IMR-90 (cell line): ENCODE results near the gene NTRK2. TPM values are rescaled to one million over a fixed set of nuclear protein-coding genes. Genes with fewer than 3 reads are reported as not detected.

Experiments
- ATAC-seq: fragments of 200-7000 bp; cut with Tn5 transposase; 2 replicates; pipeline ENCODE4 v1.9.1; 2020; ENCODE audit warnings: low read depth, mild to moderate bottlenecking, moderate library complexity
- BruUV-seq: library from RNA; stranded (reverse); fragments of 400-500 nt; replicated peaks from 2 replicates; lab custom pipeline; 2021; lab: Mats Ljungman, UMichigan
- CTCF ChIA-PET: fragments of 300-600 bp; formaldehyde crosslinking; extraction: SDS; loops from one replicate; lab custom pipeline; 2021; ENCODE audit warnings: antibody characterized with exemption; lab: Yijun Ruan, JAX
- POLR2A ChIA-PET: fragments of 300-600 bp; sonication (Branson Sonifier 250); formaldehyde crosslinking; loops from one replicate; lab custom pipeline; 2022; ENCODE audit warnings: antibody characterized with exemption; ENCODE audit not compliant: unreplicated experiment; lab: Charles Lee
- DNase-seq: peaks from one replicate; pipeline ENCODE4 v3.0.0; 2013
- H2AFZ ChIP-seq: replicated peaks from 2 replicates; pipeline ENCODE3; 2013; ENCODE audit warnings: low read length, mild to moderate bottlenecking; ENCODE audit not compliant: poor library complexity
- H2AK5ac ChIP-seq: 2 replicates; pipeline ENCODE4 v1.6.1; 2013; ENCODE audit warnings: low read depth, low read length, inconsistent platforms
- H2AK9ac ChIP-seq: replicated peaks from 2 replicates; pipeline ENCODE3; 2013; ENCODE audit warnings: mild to moderate bottlenecking, low read depth, low read length, moderate library complexity; ENCODE audit not compliant: poor library complexity
- H2BK120ac ChIP-seq: 2 replicates; pipeline ENCODE4 v1.6.1; 2013; ENCODE audit warnings: low read depth, low read length, inconsistent platforms
- H2BK15ac ChIP-seq: 3 replicates; pipeline ENCODE4 v1.6.1; 2013; ENCODE audit warnings: low read depth, low read length, inconsistent platforms
- H2BK20ac ChIP-seq: 2 replicates; pipeline ENCODE4 v1.6.1; 2013; ENCODE audit warnings: low read depth, mild to moderate bottlenecking, inconsistent platforms, low read length, moderate library complexity
- H2BK5ac ChIP-seq: 2 replicates; pipeline ENCODE4 v1.6.1; 2013; ENCODE audit warnings: mild to moderate bottlenecking, low read depth, low read length, inconsistent platforms; ENCODE audit not compliant: poor library complexity, severe bottlenecking
- H3K14ac ChIP-seq: replicated peaks from 2 replicates; pipeline ENCODE4 v1.6.1; 2013; ENCODE audit warnings: low read depth, low read length, inconsistent platforms
- H3K18ac ChIP-seq: 2 replicates; pipeline ENCODE4 v1.6.1; 2013; ENCODE audit warnings: low read depth, low read length, control low read depth
- H3K23ac ChIP-seq: 2 replicates; pipeline ENCODE4 v1.6.1; 2013; ENCODE audit warnings: low read depth, low read length, inconsistent platforms
- H3K27ac ChIP-seq: 2 replicates; pipeline ENCODE4 v1.5.1; 2013; ENCODE audit warnings: mild to moderate bottlenecking, control low read depth, low read length; ENCODE audit not compliant: insufficient read depth
- H3K27me3 ChIP-seq: 2 replicates; pipeline ENCODE4 v1.6.1; 2013; ENCODE audit warnings: low read length; ENCODE audit not compliant: control insufficient read depth, insufficient read depth
- H3K36me3 ChIP-seq: 2 replicates; pipeline ENCODE4 v1.6.1; 2013; ENCODE audit warnings: low read length, mixed read lengths; ENCODE audit not compliant: control insufficient read depth, insufficient read depth
- H3K4ac ChIP-seq: 2 replicates; pipeline ENCODE4 v1.6.1; 2013; ENCODE audit warnings: low read depth, low read length, inconsistent platforms
- H3K4me1 ChIP-seq: 2 replicates; pipeline ENCODE4 v1.6.1; 2013; ENCODE audit warnings: low read length, mixed read lengths; ENCODE audit not compliant: control insufficient read depth, insufficient read depth
- H3K4me2 ChIP-seq: 2 replicates; pipeline ENCODE4 v1.6.1; 2013; ENCODE audit warnings: low read depth, mild to moderate bottlenecking, control low read depth, low read length, moderate library complexity
- H3K4me3 ChIP-seq: 2 replicates; pipeline ENCODE4 v1.5.1; 2013; ENCODE audit warnings: low read depth, mild to moderate bottlenecking, control low read depth, low read length, moderate library complexity; ENCODE audit not compliant: insufficient read depth
- H3K56ac ChIP-seq: 2 replicates; pipeline ENCODE4 v1.6.1; 2013; ENCODE audit warnings: low read length, inconsistent platforms; ENCODE audit not compliant: insufficient read depth; ENCODE audit errors: extremely low read depth
- H3K79me1 ChIP-seq, 2 experiments: 2 replicates each; pipeline ENCODE4 v1.6.1; 2013; ENCODE audit warnings: low read length in 2 of 2, inconsistent platforms in 1 of 2, low read depth in 1 of 2
- H3K9ac ChIP-seq: 2 replicates; pipeline ENCODE4 v1.6.1; 2013; ENCODE audit warnings: low read depth, low read length, control low read depth
- H3K9me1 ChIP-seq: 2 replicates; pipeline ENCODE4 v1.6.1; 2013; ENCODE audit warnings: low read length, inconsistent platforms; ENCODE audit not compliant: insufficient read depth
- H3K9me3 ChIP-seq: 2 replicates; pipeline ENCODE4 v1.6.1; 2013; ENCODE audit warnings: low read length; ENCODE audit not compliant: control insufficient read depth, insufficient read depth
- H4K20me1 ChIP-seq: 2 replicates; pipeline ENCODE4 v1.6.1; 2013; ENCODE audit warnings: low read length, inconsistent platforms; ENCODE audit not compliant: insufficient read depth
- H4K5ac ChIP-seq: 2 replicates; pipeline ENCODE4 v1.6.1; 2013; ENCODE audit warnings: mild to moderate bottlenecking, low read depth, low read length, control low read depth
- H4K8ac ChIP-seq, 2 experiments: 2 replicates each; pipeline ENCODE4 v1.6.1; 2013; ENCODE audit warnings: low read depth in 2 of 2, low read length in 2 of 2, control low read depth in 1 of 2, inconsistent platforms in 1 of 2
- H4K91ac ChIP-seq: 2 replicates; pipeline ENCODE4 v1.6.1; 2013; ENCODE audit warnings: low read depth, low read length, inconsistent platforms; ENCODE audit not compliant: insufficient read depth
- BHLHE40 ChIP-seq: fragments of 150-350 bp; IDR thresholded peaks from 2 replicates; pipeline ENCODE4 v1.6.1; 2016; ENCODE audit warnings: mild to moderate bottlenecking, low read depth, low read length
- CEBPB ChIP-seq: IDR thresholded peaks from 2 replicates; pipeline ENCODE4 v1.6.1; 2012; ENCODE audit warnings: low read depth, low read length, improper control_type of control experiment
- ELK1 ChIP-seq: fragments of 150-350 bp; IDR thresholded peaks from 2 replicates; pipeline ENCODE4 v1.6.1; 2016; ENCODE audit warnings: low read depth, mild to moderate bottlenecking, low read length, moderate library complexity, borderline replicate concordance
- WGBS, 2 experiments: methylation state at CpG; one replicate each; pipeline versions ENCODE4 v1.1.5 to v1.1.7; 2013; ENCODE audit warnings: missing lambda C conversion rate in 2 of 2; ENCODE audit not compliant: insufficient read length in 1 of 2; ENCODE audit errors: extremely low coverage in 2 of 2; 5-methylcytosine and 5-hydroxymethylcytosine counted together
- dilution Hi-C: fragments of 300-500 bp; cut with HindIII; formaldehyde crosslinking; loops from one replicate; pipeline ENCODE4 v1.14.3; 2018; ENCODE audit warnings: low sequenced_read_pairs; ENCODE audit not compliant: unreplicated experiment
- in situ Hi-C: fragments of 300-500 bp; cut with MboI; formaldehyde crosslinking; loops from 3 replicates; pipeline ENCODE4 v1.14.3; 2019; ENCODE audit warnings: low sequenced_read_pairs, inconsistent platforms, mixed read lengths
- intact Hi-C: fragments of 100-400 bp; cut with micrococcal nuclease; formaldehyde crosslinking; loops from 2 replicates; pipeline ENCODE4 v1.10.0; 2022
- polyA plus RNA-seq, 3 experiments: library from polyadenylated mRNA; depleted of rRNA; stranded (reverse); fragments of >200 nt; gene quantifications; 2 replicates each; pipeline ENCODE4 v1.2.3, GENCODE V29; 2012; ENCODE audit warnings: low replicate concordance in 1 of 3
- total RNA-seq: library from RNA; depleted of rRNA; stranded (reverse); fragments of >200 nt; gene quantifications from 2 replicates; pipeline ENCODE4 v1.2.3, GENCODE V29; 2012

The NTRK2 gene
- total and polyA plus RNA-seq, 2 of the 4 experiments (the other 2 are of a cell fraction), result under 0.01 to 0.02 TPM

GRCh38 chr9:84990416-84990815, 320.9 kb downstream of the NTRK2 start:
- H2AFZ ChIP-seq, result no peak overlapping the region
- ATAC-seq, result no peak
- no peaks in the 10 kb centered on the region for H3K79me1 ChIP-seq
- TF ChIP-seq CEBPB (no peak), BHLHE40 (no peak), ELK1 (no peak)
- H4K20me1 ChIP-seq, result no peaks in the 10 kb centered on the region
- no peak overlapping the region for H3K14ac ChIP-seq
- no peak overlapping the region for H4K91ac ChIP-seq
- no peak overlapping the region for H2BK120ac ChIP-seq
- no peak overlapping the region for H3K18ac ChIP-seq
- H2AK5ac ChIP-seq, result no peak overlapping the region
- peaks cover 16% of the 10 kb centered on the region for H3K9me3 ChIP-seq
- no peak overlapping the region for H3K27ac ChIP-seq
- ChIA-PET POLR2A (no interaction called here), CTCF (no interaction called here)
- H3K4me2 ChIP-seq, result no peak overlapping the region
- DNase-seq, result no peak
- no peaks in the 10 kb centered on the region for H3K27me3 ChIP-seq
- no peak overlapping the region for H3K56ac ChIP-seq
- no peak overlapping the region for H3K4ac ChIP-seq
- in situ Hi-C loops, result no loop called here
- H4K5ac ChIP-seq, result no peak overlapping the region
- H3K4me1 ChIP-seq, result no peaks in the 10 kb centered on the region
- WGBS, 2 experiments, result no CpG with 5 or more reads among the region's 6 CpGs
- no peak overlapping the region for H3K9ac ChIP-seq
- no peaks in the 10 kb centered on the region for H3K9me1 ChIP-seq
- no peak overlapping the region for H4K8ac ChIP-seq
- H2BK15ac ChIP-seq, result no peak overlapping the region
- H2AK9ac ChIP-seq, result no peak overlapping the region
- intact Hi-C loops, result no loop called here
- no peak overlapping the region for H3K23ac ChIP-seq
- no peak overlapping the region for H3K4me3 ChIP-seq
- H3K36me3 ChIP-seq, result no peaks in the 10 kb centered on the region
- dilution Hi-C loops, result no loop called here
- no peak overlapping the region for H2BK20ac ChIP-seq
- no TSS peak for BruUV-seq
- H2BK5ac ChIP-seq, result no peak overlapping the region
